NCI-H2227 (cell line): ENCODE results near the gene DCDC1.

Experiments
- DNase-seq: peaks from one replicate; lab custom pipeline; 2025; ENCODE audit not compliant: unreplicated experiment; lab: John Stamatoyannopoulos, UW

DCDC1 gene

DNA sequence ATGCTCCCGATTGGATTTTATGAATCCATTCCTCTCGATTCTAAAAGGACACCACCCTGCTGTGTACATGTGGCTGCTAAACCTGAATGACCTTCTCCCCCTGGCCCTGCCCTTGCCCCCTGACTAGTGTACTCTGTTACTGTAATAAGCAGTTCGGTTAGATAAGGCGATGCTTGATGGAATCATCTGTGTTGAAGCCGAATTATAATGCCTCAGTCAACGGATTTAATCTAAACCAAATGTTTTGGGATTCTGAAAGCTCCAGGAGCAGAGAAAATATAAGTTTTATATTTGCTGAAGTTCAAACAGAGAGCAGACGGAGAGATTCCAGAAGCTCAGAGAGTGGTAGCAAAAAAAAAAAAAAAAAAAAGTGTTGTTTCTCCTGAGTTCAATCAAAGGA is 508.0 kb downstream of the DCDC1 start:
- no peak for DNase-seq

DNA sequence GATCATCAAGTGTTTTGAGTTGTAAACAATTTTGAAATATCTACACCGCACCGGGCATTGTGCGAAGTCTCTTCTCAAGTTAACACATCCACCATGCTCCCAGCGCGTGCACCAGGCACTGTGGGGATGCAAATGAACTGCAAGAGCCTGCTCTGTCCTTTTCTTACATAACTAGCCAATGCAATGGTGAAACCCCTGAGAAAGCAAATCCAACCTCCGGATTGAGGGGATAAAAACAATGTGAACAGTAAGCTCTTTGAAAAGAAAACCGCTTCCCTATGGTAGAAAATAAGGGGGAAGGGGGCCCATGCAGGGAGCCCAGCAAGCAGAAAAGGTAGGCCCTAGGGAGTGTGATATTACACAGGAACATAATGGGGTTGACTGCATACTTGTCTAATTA is 508.5 kb downstream of the DCDC1 start:
- no peak for DNase-seq

DNA sequence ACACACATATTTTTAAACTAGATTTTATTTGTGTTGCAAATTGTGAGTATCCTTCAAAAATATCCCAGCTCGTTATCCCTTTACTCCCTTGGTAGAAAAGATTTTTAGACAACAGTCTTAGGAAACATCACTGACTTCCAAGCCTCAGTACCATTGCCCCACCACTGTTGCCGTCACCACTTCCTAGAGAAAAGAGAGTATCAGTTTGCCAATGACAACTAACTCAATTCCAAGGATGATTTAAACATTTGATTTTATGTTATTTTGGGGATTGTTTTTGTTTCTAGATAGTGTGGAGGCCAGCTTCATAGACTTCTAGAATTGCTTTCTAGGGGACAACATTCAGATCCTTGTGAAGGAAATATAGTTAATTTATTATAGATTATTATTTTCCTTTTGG is 509.4 kb downstream of the DCDC1 start:
- no peak for DNase-seq

DNA sequence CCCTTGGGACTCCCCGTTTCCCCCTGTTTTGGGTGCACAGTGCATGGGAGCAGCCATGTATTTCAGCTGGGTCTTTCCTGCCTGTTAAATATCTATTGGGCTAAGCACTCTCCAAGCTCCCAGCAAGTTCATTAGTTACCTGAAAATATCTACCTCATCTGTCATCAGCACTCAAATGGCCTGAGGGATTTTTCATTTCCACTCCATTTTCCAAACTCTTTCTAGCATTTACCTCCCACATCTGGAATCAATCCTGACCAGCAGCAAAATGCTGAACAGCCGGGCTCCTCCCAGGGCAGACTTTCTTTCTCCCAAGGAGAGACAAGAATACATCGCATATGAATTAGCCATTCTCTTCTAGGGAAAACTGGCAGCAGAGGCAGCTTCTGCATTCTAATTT is 509.9 kb downstream of the DCDC1 start:
- no peak for DNase-seq

DNA sequence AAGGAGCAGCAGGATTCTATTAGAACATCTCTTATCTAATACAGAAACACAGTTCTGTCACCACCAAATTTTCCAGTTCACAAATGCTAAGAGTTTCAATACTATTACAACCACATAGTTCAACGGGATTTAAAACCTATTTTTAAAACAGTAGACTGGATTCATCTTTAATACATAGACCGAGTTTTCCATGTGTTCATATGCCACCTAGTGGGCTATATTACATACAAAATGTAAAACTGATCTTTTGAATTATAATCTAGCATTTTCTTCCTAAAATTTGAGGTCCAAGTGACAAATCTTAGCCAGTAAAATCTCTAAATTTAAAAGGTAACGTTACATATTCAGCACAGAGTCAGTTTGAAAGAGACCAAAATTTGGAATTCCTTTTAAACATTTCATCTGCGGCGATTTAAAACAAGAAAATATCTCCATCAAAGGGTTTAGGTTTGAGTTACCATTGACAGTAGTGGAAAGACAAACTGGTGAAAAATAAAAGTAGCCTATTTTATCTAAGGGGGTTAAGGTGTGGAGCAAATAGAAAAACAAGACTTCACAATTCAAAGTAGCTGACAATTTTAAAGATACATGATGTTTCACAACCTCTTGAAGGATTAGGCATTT is 514.0 kb downstream of the DCDC1 start:
- peak; percentile 8 for DNase-seq

DNA sequence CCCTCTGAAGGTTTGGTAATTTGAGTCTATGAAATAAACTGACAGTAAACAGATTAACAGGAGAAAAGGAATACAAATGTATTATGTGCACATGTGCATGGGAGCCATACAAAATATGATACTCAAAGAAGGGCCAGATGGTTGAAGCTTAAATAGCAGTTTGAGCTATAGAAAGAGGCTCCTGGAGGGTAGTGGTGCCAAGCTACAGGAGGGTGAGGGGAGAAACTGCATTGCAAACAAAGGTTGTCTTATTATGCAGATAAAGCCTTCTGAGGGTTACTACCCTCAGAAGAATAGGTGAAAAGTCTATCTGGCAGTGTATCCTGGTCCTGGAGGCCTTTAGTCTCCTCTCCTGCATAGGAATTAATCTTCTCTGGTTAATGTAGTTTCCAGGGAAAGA is 516.1 kb downstream of the DCDC1 start:
- no peak for DNase-seq

DNA sequence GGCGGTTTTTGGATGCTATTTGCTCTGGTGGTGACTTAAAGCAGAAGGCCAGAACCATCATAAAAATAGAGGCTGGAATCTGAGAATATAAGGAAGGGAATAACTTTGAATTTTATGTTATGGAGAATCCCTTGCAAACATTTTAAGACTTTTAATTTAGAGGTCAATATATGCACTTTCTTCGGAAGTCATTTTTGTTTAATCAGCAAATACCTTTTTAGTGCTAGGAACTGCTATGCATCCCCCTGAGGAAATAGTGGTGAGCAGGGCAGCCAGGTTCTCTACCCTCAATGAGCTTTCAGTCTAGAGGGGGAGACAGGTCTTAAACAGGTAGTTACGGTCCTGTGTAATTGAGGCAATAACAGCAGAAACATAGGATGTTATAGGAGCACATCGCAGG is 516.9 kb downstream of the DCDC1 start:
- DNase-seq: no peak

DNA sequence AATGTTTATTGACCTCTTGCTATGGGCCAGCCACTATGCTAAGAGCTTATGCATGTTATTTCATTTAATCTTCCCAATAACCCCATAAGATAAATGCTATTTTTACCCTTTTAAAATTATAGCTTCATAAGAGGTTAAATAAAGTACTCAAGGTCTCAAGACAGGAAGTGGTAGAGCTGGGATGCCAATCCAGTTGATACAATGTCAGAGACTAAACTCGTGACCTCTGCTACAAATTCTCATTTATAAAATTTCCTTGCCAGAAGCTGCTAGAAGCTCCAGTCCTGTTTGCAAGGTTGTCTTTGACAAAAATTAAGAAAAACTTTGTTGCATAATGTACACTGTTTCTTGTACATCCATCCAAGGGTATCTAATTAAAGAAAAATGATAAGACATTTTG is 517.4 kb downstream of the DCDC1 start:
- DNase-seq: no peak

DNA sequence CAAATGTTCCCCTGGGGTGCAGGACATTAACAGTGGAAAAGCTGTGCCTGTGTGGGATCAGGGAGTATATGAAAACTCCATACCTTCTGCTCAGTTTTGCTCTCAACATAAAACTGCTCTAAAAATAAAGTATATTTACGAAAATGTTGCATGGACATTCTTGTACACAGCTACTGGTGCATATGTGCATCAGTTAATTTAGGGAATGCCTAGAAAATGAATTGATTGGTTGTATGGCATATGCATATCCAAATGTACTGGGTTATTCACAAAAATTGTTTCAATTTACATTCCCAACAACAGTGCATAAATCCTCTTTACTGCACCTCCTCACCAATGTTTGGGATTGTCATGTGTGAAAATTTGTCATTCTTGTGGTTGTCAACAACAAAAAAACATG is 532.3 kb downstream of the DCDC1 start:
- DNase-seq: no peak

DNA sequence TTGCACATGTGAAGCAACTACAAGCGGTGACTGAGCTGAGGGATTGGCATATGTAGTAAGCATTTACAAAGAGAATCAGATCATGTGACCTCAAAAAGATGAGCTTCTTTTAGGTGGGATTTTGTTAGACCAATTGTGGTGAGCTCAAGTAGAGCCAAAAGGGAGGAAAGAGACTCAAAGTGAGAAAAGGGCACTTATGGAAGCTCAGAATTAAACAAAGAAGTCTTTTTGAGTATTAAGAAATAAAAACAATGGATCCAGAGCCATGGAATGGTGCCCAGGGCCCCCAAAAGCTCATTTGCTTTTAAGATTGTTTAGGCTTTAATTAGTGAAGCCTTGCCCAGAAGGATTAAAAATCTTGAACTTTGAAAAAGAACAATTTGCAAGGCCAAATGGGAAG is 536.7 kb downstream of the DCDC1 start:
- DNase-seq: no peak

DNA sequence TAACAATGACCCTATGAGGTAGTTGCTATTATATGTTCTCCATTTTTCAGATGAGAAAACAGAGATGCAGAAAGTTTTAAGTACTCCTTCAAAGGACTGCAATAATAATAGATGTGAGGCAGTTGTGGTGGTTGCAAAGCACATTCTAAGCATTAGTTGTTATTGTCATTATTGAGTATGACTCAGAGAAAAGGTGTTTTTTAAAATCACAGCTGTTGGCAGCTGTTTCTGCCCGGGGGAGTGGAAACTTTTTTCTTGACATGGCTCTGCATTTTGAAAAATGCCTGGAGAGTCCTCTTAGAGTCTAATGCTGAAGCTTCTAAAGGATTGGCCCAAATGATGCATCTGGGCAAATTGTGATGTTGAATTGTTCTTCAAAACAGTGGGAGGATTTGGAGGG is 538.9 kb downstream of the DCDC1 start:
- DNase-seq: no peak

DNA sequence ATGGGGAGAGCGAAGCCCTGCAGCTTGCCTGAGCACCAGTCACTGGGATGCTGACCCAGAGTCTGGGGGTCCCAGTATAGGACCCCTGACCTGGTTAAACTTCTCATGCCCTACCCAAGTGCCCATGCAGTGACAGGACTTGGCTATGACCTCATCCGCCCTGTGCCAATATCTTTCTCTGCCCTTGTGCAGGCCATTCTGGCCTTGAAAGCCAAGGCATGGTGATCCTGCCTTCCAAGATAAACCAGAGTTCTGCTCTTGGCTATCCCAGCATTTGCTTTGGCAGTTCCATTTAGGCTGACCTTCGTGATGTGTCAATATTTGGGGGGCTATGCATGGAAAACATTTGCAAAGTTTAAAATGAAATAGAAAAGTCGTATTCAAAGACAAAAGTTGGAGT is 542.6 kb downstream of the DCDC1 start:
- no peak for DNase-seq

DNA sequence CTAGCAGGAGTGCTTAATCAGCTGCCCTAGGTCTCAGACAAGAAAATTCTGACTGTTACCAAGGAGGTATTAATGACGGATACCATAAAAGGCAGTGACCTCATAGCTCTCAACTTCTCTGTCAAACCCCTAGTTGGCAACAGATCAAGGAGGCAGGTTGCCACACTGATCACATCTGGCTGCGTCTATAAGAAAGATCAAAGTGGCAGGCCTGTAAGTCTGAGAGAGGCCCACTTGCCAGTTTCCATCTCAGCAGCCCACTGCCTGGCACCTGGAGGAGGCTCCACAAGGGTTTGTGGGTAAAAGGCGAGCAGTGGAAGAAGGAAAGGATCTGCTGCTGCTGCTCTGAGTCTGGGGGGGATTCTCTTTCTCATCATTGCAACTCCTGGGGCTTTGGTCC is 543.8 kb downstream of the DCDC1 start:
- DNase-seq: no peak

DNA sequence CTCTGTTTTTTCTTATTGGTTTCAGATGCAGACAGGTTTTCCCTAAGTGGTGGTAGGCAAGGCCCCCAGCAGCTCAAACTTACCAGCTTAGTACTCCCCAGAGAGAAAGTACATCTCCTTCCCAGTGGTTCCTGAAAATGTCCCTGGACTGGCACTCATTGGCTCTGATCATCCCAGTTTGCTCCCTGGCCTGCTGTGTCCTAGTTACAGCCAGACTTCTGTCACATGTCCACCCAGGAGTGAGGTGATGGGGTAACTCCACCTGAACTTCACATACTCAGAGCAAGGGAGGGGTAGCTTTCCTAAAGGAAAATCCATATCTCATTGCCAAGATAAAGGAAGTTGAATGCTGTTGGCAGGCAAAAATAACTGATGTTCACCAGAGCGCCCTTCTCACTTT is 546.4 kb downstream of the DCDC1 start:
- DNase-seq: no peak

DNA sequence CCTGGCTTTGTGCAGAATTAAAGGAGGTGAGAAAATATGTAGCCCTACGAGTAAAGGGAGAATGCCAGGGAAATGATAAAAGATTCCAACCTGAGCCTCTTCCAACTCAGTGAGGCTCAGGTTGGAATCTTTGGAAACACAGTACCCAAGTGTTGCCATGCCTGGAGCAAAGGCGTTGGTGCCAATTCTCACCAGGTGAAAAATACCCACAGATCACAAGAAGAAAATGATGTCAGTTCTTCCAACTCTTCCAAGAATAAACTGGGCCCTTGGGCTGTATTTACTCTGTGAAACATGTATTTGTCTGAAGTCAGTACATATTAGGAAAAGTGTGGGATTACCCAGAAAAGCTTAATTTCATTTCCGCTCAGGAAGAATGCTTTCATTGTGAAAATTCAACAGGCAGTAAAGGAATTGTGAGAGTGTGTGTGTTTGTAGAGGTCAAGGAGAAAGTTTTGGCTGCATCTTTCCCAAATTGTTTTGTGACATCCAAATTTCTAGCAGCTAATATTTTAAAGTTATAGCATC is 548.0 kb downstream of the DCDC1 start:
- DNase-seq: no peak

DNA sequence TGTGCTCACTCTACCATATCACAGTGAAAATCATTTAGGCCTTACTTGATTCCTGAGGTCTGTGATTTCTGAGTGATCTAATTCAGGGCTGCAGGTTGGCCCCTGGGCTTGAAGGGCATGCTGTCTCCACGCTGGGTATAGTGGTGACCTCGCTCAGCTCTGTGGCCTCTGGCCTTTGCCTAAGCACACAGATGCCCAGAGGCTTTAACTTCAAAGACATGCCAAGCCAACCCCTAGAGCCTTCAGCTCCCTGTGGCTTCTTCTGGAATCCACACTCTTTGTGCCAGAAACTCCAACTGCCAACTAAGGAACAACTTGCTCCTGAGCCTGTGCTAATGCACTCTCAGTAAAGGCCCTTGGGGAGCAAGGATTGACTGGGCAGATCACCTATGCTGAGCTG is 550.8 kb downstream of the DCDC1 start:
- DNase-seq: no peak

DNA sequence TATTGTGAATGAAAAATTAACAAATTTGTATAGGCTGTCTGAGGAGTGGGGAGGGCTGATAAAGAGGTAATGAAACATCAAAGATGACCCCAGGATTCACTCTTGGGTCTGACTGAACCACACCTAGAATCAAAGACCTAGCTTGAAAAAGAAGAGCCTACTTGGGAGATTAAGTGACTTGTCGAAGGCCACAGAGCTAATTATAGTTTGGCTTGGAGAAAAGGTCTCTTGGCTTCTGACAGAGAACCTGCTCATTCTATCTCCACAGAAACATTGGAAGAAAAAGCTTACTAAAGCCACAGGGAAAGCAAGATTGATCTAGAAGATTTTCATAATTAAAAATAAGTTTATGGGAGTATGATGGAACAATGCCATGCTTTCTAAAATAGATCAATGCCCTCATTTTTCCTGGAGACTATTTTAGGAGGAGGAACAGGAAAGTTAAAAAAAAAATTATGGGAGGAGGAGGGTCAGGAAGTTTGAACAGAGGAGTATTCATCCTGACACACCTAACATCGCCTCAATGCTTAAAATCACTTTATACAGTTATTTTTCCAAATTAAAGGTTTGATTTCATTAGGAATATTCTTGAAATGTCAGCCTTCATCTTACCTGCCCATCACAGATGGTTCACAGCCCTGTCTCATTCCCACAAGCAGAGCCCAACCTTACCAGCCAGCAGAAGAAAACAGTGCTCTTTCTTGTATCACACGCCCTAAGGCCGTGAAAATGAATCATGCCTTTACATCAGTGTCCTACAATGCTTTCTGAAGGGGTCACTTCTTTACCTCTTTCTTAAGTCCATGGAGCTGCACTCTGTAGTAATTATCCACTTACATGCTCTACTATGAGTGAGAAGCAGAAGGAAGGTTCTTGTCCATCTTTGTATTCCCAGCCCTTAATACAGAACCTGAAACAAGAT is 552.3 kb downstream of the DCDC1 start:
- no peak for DNase-seq

DNA sequence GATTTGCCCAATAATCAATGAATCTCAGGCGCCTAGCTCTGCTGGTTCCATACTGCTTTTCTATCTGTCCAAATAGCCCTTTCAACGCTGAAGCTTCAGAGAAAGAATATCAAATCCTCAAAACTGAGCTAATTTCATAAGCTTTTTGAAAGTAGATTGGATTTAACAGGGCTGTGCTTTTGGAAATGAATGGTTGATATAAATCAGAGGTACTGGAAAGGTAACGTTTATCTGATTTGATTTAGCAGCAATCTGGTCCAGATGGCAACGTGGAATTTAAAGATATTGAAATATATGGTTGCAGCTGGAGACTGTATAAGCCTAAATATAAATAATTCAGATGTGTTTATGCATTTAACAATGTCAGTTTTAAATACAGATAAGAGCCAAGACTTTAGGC is 553.9 kb downstream of the DCDC1 start:
- no peak for DNase-seq

DNA sequence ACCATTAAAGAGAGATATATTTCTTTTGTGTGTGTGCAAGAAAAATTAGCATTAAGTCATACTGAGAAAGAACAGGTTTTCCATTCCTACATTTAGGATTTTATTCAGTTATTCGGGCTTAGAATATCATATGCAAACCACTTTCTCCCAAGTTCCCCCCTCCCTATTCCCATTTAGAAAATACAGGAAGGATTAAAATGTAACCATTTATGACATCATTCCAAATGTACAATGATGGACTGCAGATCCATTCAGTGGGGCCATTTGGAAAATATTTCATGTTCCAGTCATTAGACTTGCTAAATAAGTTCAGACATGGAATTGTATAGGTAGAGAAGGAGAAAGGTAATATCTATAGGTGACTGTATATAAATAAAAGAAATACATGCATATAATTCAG is 554.8 kb downstream of the DCDC1 start:
- no peak for DNase-seq
